ENCODE measurements around the gene OPHN1. TPM values are rescaled to one million over a fixed set of nuclear protein-coding genes. Genes with fewer than 3 reads are reported as not detected.

Gene OPHN1
- total RNA-seq, 1 donor from 2014 or later: 10.7 TPM

GRCh38 chrX:68254738-68255645 lies 178.3 kb downstream of the OPHN1 start:
- intact Hi-C loops (cut with DNase I): no loop called here
- no peak for TF ChIP-seq CTCF (IDR thresholded peaks at IDR 0.05)
- H3K4me3 ChIP-seq: no peak overlapping the region
- peaks cover 4% of the 10 kb centered on the region for H3K4me1 ChIP-seq
- ATAC-seq (peak in 1 of 2 donors; percentile 62), DNase-seq (no peak)
- H3K27ac ChIP-seq: no peak overlapping the region
- no peaks in the 10 kb centered on the region for H3K36me3 ChIP-seq
- H3K9me3 ChIP-seq: no peaks in the 10 kb centered on the region
- H3K27me3 ChIP-seq (ENCODE audit: low read depth): no peaks in the 10 kb centered on the region

- Histone ChIP-seq H3K36me3 (no peaks in the 10 kb centered on the region), H3K27me3 (ENCODE audit: low read depth) (no peaks in the 10 kb centered on the region), H3K27ac (no peak overlapping the region), H3K4me3 (no peak overlapping the region), H3K9me3 (no peaks in the 10 kb centered on the region), H3K4me1 (peaks cover 4% of the 10 kb centered on the region)
- no peak for ATAC-seq
- DNase-seq: no peak
- TF ChIP-seq CTCF (IDR thresholded peaks at IDR 0.05): no peak
- intact Hi-C loops (cut with DNase I): no loop called here
Measured at GRCh38 chrX:68252664-68253063, 180.6 kb downstream of the OPHN1 start.

GRCh38 chrX:68249903-68250302 lies 183.4 kb downstream of the OPHN1 start:
- Histone ChIP-seq H3K36me3 (no peaks in the 10 kb centered on the region), H3K27me3 (ENCODE audit: low read depth) (no peaks in the 10 kb centered on the region), H3K9me3 (no peaks in the 10 kb centered on the region), H3K4me1 (peaks cover 4% of the 10 kb centered on the region), H3K27ac (peak overlapping the region; percentile 24), H3K4me3 (no peak overlapping the region)
- DNase-seq (no peak), ATAC-seq (no peak)
- intact Hi-C loops (cut with DNase I): no loop called here
- no peak for TF ChIP-seq CTCF (IDR thresholded peaks at IDR 0.05)

GRCh38 chrX:68249401-68249831 lies 183.9 kb downstream of the OPHN1 start:
- H3K9me3 ChIP-seq: no peaks in the 10 kb centered on the region
- no peaks in the 10 kb centered on the region for H3K27me3 ChIP-seq (ENCODE audit: low read depth)
- no peak overlapping the region for H3K27ac ChIP-seq
- TF ChIP-seq CTCF (IDR thresholded peaks at IDR 0.05): no peak
- peaks cover 4% of the 10 kb centered on the region for H3K4me1 ChIP-seq
- ATAC-seq (peak; percentile 53), DNase-seq (no peak)
- intact Hi-C loops (cut with DNase I): no loop called here
- H3K36me3 ChIP-seq: no peaks in the 10 kb centered on the region
- H3K4me3 ChIP-seq: no peak overlapping the region

- no peaks in the 10 kb centered on the region for H3K27me3 ChIP-seq (ENCODE audit: low read depth)
- no peaks in the 10 kb centered on the region for H3K9me3 ChIP-seq
- intact Hi-C loops (cut with DNase I): no loop called here
- TF ChIP-seq CTCF (IDR thresholded peaks at IDR 0.05): peak; percentile 30
- no peak overlapping the region for H3K4me3 ChIP-seq
- no peaks in the 10 kb centered on the region for H3K36me3 ChIP-seq
- H3K27ac ChIP-seq: no peak overlapping the region
- no peak for ATAC-seq
- H3K4me1 ChIP-seq: no peaks in the 10 kb centered on the region
- no peak for DNase-seq
Measured at GRCh38 chrX:68238568-68238967, 194.7 kb downstream of the OPHN1 start.

All from lower lobe of right lung (tissue), 2 donors.